Keratinocyte (primary cell): Measurements from ENCODE around the gene XYLT2. TPM values are rescaled to one million over a fixed set of nuclear protein-coding genes. Genes with fewer than 3 reads are reported as not detected.

Experiments used
- DNase-seq: peaks from one replicate; pipeline ENCODE4 v3.0.0-alpha.2; 2011; ENCODE audit warnings: low read depth, missing footprints, low spot score
- FAIRE-seq: peaks from 2 replicates; lab custom pipeline; 2011; peaks lifted over from hg19 to GRCh38; lab: Jason Lieb, UNC
- H2AFZ ChIP-seq: 2 replicates; pipeline ENCODE4 v1.6.0; 2012; ENCODE audit warnings: low read length, control low read depth, inconsistent platforms; ENCODE audit not compliant: control insufficient read depth
- H3K27ac ChIP-seq: 2 replicates; pipeline ENCODE4 v1.5.1; 2011; ENCODE audit warnings: low read length; ENCODE audit not compliant: control insufficient read depth, insufficient read depth
- H3K27me3 ChIP-seq: 3 replicates; pipeline ENCODE4 v1.6.0; 2011; ENCODE audit warnings: low read length; ENCODE audit not compliant: control insufficient read depth, insufficient read depth; ENCODE audit errors: extremely low read depth
- H3K36me3 ChIP-seq, 2 experiments: 2 replicates in 1 of 2; 3 replicates in 1 of 2; pipeline ENCODE4 v1.5.1; 2011; ENCODE audit warnings: low read length in 2 of 2, mild to moderate bottlenecking in 1 of 2; ENCODE audit not compliant: control insufficient read depth in 2 of 2, insufficient read depth in 2 of 2; ENCODE audit errors: extremely low read depth in 1 of 2
- H3K4me1 ChIP-seq: 3 replicates; pipeline ENCODE4 v1.5.1; 2011; ENCODE audit warnings: low read length; ENCODE audit not compliant: control insufficient read depth, insufficient read depth; ENCODE audit errors: extremely low read depth
- H3K4me2 ChIP-seq: 3 replicates; pipeline ENCODE4 v1.6.0; 2011; ENCODE audit warnings: low read depth, low read length; ENCODE audit not compliant: control insufficient read depth, insufficient read depth; ENCODE audit errors: extremely low read depth
- H3K4me3 ChIP-seq, 3 experiments: fragments of 200-600 bp in 1 of 3; sonication (generic) in 1 of 3; 2 replicates in 2 of 3; 3 replicates in 1 of 3; pipeline ENCODE4 v1.5.1; 2011 to 2016; ENCODE audit warnings: low read length in 3 of 3, mild to moderate bottlenecking in 3 of 3, control low read depth in 2 of 3, inconsistent platforms in 1 of 3, low read depth in 1 of 3, mixed read lengths in 1 of 3, mixed run types in 1 of 3, moderate library complexity in 1 of 3; ENCODE audit not compliant: control insufficient read depth in 2 of 3, insufficient read depth in 2 of 3; ENCODE audit errors: extremely low read depth in 1 of 3
- H3K79me2 ChIP-seq: 2 replicates; pipeline ENCODE4 v1.6.0; 2012; ENCODE audit warnings: low read length; ENCODE audit not compliant: control insufficient read depth, insufficient read depth
- H3K9ac ChIP-seq: 3 replicates; pipeline ENCODE4 v1.6.0; 2011; ENCODE audit warnings: low read length; ENCODE audit not compliant: control insufficient read depth, insufficient read depth; ENCODE audit errors: extremely low read depth
- H3K9me1 ChIP-seq: 3 replicates; pipeline ENCODE4 v1.6.0; 2011; ENCODE audit warnings: low read length; ENCODE audit not compliant: control insufficient read depth, insufficient read depth; ENCODE audit errors: extremely low read depth
- H3K9me3 ChIP-seq: 2 replicates; pipeline ENCODE4 v1.5.1; 2012; ENCODE audit warnings: low read depth, low read length; ENCODE audit not compliant: control insufficient read depth
- H4K20me1 ChIP-seq: 3 replicates; pipeline ENCODE4 v1.6.0; 2011; ENCODE audit warnings: low read length; ENCODE audit not compliant: control insufficient read depth, insufficient read depth; ENCODE audit errors: extremely low read depth
- CTCF ChIP-seq, 3 experiments: IDR thresholded peaks in 1 of 3; conservative IDR thresholded peaks in 1 of 3; optimal IDR thresholded peaks in 1 of 3; 2 replicates in 2 of 3; 3 replicates in 1 of 3; pipeline versions ENCODE3 to v1.5.1; 2011; ENCODE audit warnings: low read length in 3 of 3, mild to moderate bottlenecking in 3 of 3, moderate library complexity in 2 of 3, control low read depth in 1 of 3, inconsistent platforms in 1 of 3; ENCODE audit not compliant: insufficient read depth in 2 of 3; ENCODE audit errors: extremely low read depth in 1 of 3
- EZH2 ChIP-seq: IDR thresholded peaks from one replicate; pipeline ENCODE4 v1.6.1; 2012; ENCODE audit warnings: inconsistent platforms, mild to moderate bottlenecking, low read length, moderate library complexity
- dilution Hi-C: fragments of 300-500 bp; cut with MboI; formaldehyde crosslinking; loops from one replicate; pipeline ENCODE4 v1.7.0; 2020; ENCODE audit warnings: low sequenced_read_pairs; ENCODE audit not compliant: extremely low pct_ligation_motif_present
- polyA plus RNA-seq, 5 experiments: library from polyadenylated mRNA; depleted of rRNA in 3 of 5; stranded (reverse) in 3 of 5; stranded (forward) in 1 of 5; unstranded in 1 of 5; fragments of >200 nt; gene quantifications; 1 replicate in 1 of 5; 2 replicates in 3 of 5; 3 replicates in 1 of 5; pipeline versions ENCODE4 v1.2.1 to v1.2.3, GENCODE V29; 2011 to 2012; ENCODE audit warnings: missing spikeins in 2 of 5, low read depth in 1 of 5, low replicate concordance in 1 of 5

XYLT2 gene
- polyA plus RNA-seq, 1 donor (not counting 4 experiments of a cell fraction or from before 2014, with no cell fraction given) = 15.3 TPM

GRCh38 chr17:50311483-50311882, 34.4 kb upstream of the XYLT2 start:
- H3K27ac ChIP-seq = no peak overlapping the region
- H4K20me1 ChIP-seq = no peaks in the 10 kb centered on the region
- no peaks in the 10 kb centered on the region for H3K9me3 ChIP-seq
- H3K4me3 ChIP-seq = no peak overlapping the region
- no peaks in the 10 kb centered on the region for H3K9me1 ChIP-seq
- H3K4me2 ChIP-seq = no peak overlapping the region
- dilution Hi-C loops = no loop called here
- no peak overlapping the region for H2AFZ ChIP-seq
- FAIRE-seq (no peak), DNase-seq (no peak)
- no peak for TF ChIP-seq EZH2
- no peak for TF ChIP-seq CTCF (optimal IDR thresholded peaks at IDR 0.05 in 1 of 3, IDR thresholded peaks at IDR 0.05 in 1 of 3, conservative IDR thresholded peaks at IDR 0.05 in 1 of 3; ENCODE audit: extremely low read depth in 1 of 3, insufficient read depth in 2 of 3, low read length in 3 of 3)
- H3K9ac ChIP-seq = no peak overlapping the region
- H3K27me3 ChIP-seq = no peaks in the 10 kb centered on the region
- H3K79me2 ChIP-seq = no peaks in the 10 kb centered on the region
- H3K36me3 ChIP-seq = no peaks in the 10 kb centered on the region
- peaks cover 14% of the 10 kb centered on the region for H3K4me1 ChIP-seq

- Histone ChIP-seq H3K4me2 (no peak overlapping the region), H3K36me3 (no peaks in the 10 kb centered on the region), H3K4me3 (no peak overlapping the region), H3K79me2 (no peaks in the 10 kb centered on the region), H4K20me1 (no peaks in the 10 kb centered on the region), H3K9ac (no peak overlapping the region), H3K4me1 (peaks cover 21% of the 10 kb centered on the region), H3K27ac (no peak overlapping the region), H2AFZ (no peak overlapping the region), H3K9me3 (no peaks in the 10 kb centered on the region), H3K9me1 (no peaks in the 10 kb centered on the region), H3K27me3 (no peaks in the 10 kb centered on the region)
- FAIRE-seq = no peak
- TF ChIP-seq EZH2 = no peak
- no peak for TF ChIP-seq CTCF (optimal IDR thresholded peaks at IDR 0.05 in 1 of 3, IDR thresholded peaks at IDR 0.05 in 1 of 3, conservative IDR thresholded peaks at IDR 0.05 in 1 of 3; ENCODE audit: extremely low read depth in 1 of 3, insufficient read depth in 2 of 3, low read length in 3 of 3)
- dilution Hi-C loops = no loop called here
- no peak for DNase-seq
Observed at GRCh38 chr17:50312308-50312707, 33.6 kb upstream of the XYLT2 start.
